Tibial artery (tissue), 4 donors: ENCODE measurements around the gene DOK6.

Experiments used
- DNase-seq, 2 donors: peaks; one replicate each; pipeline ENCODE4 v3.0.0-alpha.2; 2019
- H3K27ac ChIP-seq, 2 donors: fragments of 200-600 bp; sonication (generic) in 1 of 2; 1 replicate in 1 of 2; 2 replicates in 1 of 2; pipeline ENCODE4 v1.5.1; 2018 to 2019; ENCODE audit warnings: mild to moderate bottlenecking in 1 of 2
- H3K27me3 ChIP-seq, 2 donors: fragments of 200-600 bp; sonication (generic) in 1 of 2; one replicate each; pipeline versions ENCODE4 v1.5.1 to v1.6.0; 2016 to 2019
- H3K36me3 ChIP-seq, 3 donors: fragments of 200-600 bp; sonication (generic) in 2 of 3; one replicate each; pipeline ENCODE4 v1.5.1; 2016 to 2019; ENCODE audit warnings: mild to moderate bottlenecking in 2 of 3
- H3K4me1 ChIP-seq, 4 donors: fragments of 200-600 bp; sonication (generic) in 2 of 4; 1 replicate in 3 of 4; 2 replicates in 1 of 4; pipeline ENCODE4 v1.5.1; 2016 to 2019
- H3K4me3 ChIP-seq, 2 donors: fragments of 200-600 bp; sonication (generic) in 1 of 2; 1 replicate in 1 of 2; 2 replicates in 1 of 2; pipeline ENCODE4 v1.5.1; 2018 to 2019; ENCODE audit warnings: mild to moderate bottlenecking in 2 of 2
- H3K9me3 ChIP-seq, 3 donors: fragments of 200-600 bp; sonication (generic) in 1 of 3; one replicate each; pipeline ENCODE4 v1.5.1; 2016 to 2019
- CTCF ChIP-seq, 2 experiments: fragments of 200-600 bp in 1 of 2; fragments of 450-650 bp in 1 of 2; IDR thresholded peaks; one replicate each; pipeline ENCODE4 v1.5.1; 2017 to 2019; ENCODE audit warnings: antibody characterized with exemption in 2 of 2, mild to moderate bottlenecking in 1 of 2, moderate library complexity in 1 of 2
- intact Hi-C: fragments of 100-400 bp; cut with DNase I; formaldehyde crosslinking; loops from one replicate; pipeline ENCODE4 v1.15.0; 2023; ENCODE audit warnings: low total_unique reads

Gene DOK6

GRCh38 chr18:69388222-69388621, 12.5 kb upstream of the DOK6 start:
- Histone ChIP-seq H3K27ac (no peak overlapping the region), H3K27me3 (no peaks in the 10 kb centered on the region), H3K9me3 (no peaks in the 10 kb centered on the region), H3K36me3 (no peaks in the 10 kb centered on the region), H3K4me1 (no peaks in the 10 kb centered on the region), H3K4me3 (no peak overlapping the region)
- intact Hi-C loops, result no loop called here
- no peak for TF ChIP-seq CTCF (IDR thresholded peaks at IDR 0.05)
- no peak for DNase-seq

GRCh38 chr18:69397096-69397495, 3.6 kb upstream of the DOK6 start:
- no peak for DNase-seq
- no peak overlapping the region for H3K27ac ChIP-seq
- intact Hi-C loops, result no loop called here
- H3K4me1 ChIP-seq, result peaks cover 0 to 15% (median 5%) of the 10 kb centered on the region in 4 donors
- no peaks in the 10 kb centered on the region for H3K9me3 ChIP-seq
- TF ChIP-seq CTCF (IDR thresholded peaks at IDR 0.05), result no peak
- H3K27me3 ChIP-seq, result no peaks in the 10 kb centered on the region
- H3K4me3 ChIP-seq, result no peak overlapping the region
- no peaks in the 10 kb centered on the region for H3K36me3 ChIP-seq

- H3K27ac ChIP-seq, result no peak overlapping the region
- H3K27me3 ChIP-seq, result no peaks in the 10 kb centered on the region
- no peak for DNase-seq
- no peak for TF ChIP-seq CTCF (IDR thresholded peaks at IDR 0.05)
- no peaks in the 10 kb centered on the region for H3K9me3 ChIP-seq
- H3K36me3 ChIP-seq, result no peaks in the 10 kb centered on the region
- no peak overlapping the region for H3K4me3 ChIP-seq
- intact Hi-C loops, result no loop called here
- peaks cover 0 to 16% (median 9%) of the 10 kb centered on the region in 4 donors for H3K4me1 ChIP-seq
These were observed 1.4 kb upstream of the DOK6 start for GRCh38 chr18:69399253-69399652.

GRCh38 chr18:69400976-69401225, 213 bp downstream of the DOK6 start:
- peak overlapping the region; percentile 71 to 72 for H3K27ac ChIP-seq

GRCh38 chr18:69401226-69401971, 711 bp downstream of the DOK6 start:
- H3K36me3 ChIP-seq, result no peaks in the 10 kb centered on the region
- no peaks in the 10 kb centered on the region for H3K27me3 ChIP-seq
- intact Hi-C loops, result no loop called here
- peak overlapping the region; percentile 66 to 67 for H3K4me3 ChIP-seq
- no peak for TF ChIP-seq CTCF (IDR thresholded peaks at IDR 0.05)
- H3K27ac ChIP-seq, result peak overlapping the region; percentile 71 to 72
- H3K9me3 ChIP-seq, result no peaks in the 10 kb centered on the region
- peaks cover 0 to 16% (median 9%) of the 10 kb centered on the region in 4 donors for H3K4me1 ChIP-seq
- no peak for DNase-seq

More at GRCh38 chr18:69400976-69401225, 213 bp downstream of the DOK6 start:
- Histone ChIP-seq H3K36me3 (no peaks in the 10 kb centered on the region), H3K4me1 (peaks cover 0 to 16% (median 9%) of the 10 kb centered on the region in 4 donors), H3K9me3 (no peaks in the 10 kb centered on the region), H3K4me3 (peak overlapping the region; percentile 66 to 67), H3K27me3 (no peaks in the 10 kb centered on the region)
- DNase-seq, result no peak
- TF ChIP-seq CTCF (IDR thresholded peaks at IDR 0.05), result no peak
- intact Hi-C loops, result no loop called here
